ENCODE results near the gene NCCRP1. TPM values are rescaled to one million over a fixed set of nuclear protein-coding genes. Genes with fewer than 3 reads are reported as not detected.

Gene NCCRP1
- polyA plus RNA-seq, 3 donors: 1.3 to 4.5 (median 1.7) TPM

- DNase-seq (ENCODE audit: extremely low read depth in 1 of 11, low read depth in 9 of 11, low spot score in 4 of 11): no peak
Measured at GRCh38 chr19:39160889-39161672, 35.7 kb upstream of the NCCRP1 start.

GRCh38 chr19:39162441-39163043 lies 34.2 kb upstream of the NCCRP1 start:
- no peak for DNase-seq (ENCODE audit: extremely low read depth in 1 of 11, low read depth in 9 of 11, low spot score in 4 of 11)

GRCh38 chr19:39163621-39164020 lies 33.1 kb upstream of the NCCRP1 start:
- DNase-seq (ENCODE audit: extremely low read depth in 1 of 11, low read depth in 9 of 11, low spot score in 4 of 11): no peak

GRCh38 chr19:39164289-39164688 lies 32.5 kb upstream of the NCCRP1 start:
- no peak for DNase-seq (ENCODE audit: extremely low read depth in 1 of 11, low read depth in 9 of 11, low spot score in 4 of 11)

- no peak for DNase-seq (ENCODE audit: extremely low read depth in 1 of 11, low read depth in 9 of 11, low spot score in 4 of 11)
Measured at GRCh38 chr19:39165857-39166256, 30.9 kb upstream of the NCCRP1 start.

GRCh38 chr19:39166571-39167391 lies 30.0 kb upstream of the NCCRP1 start:
- peak in 2 of 11 donors; percentile 41 to 57 for DNase-seq (ENCODE audit: extremely low read depth in 1 of 11, low read depth in 9 of 11, low spot score in 4 of 11)

- DNase-seq (ENCODE audit: extremely low read depth in 1 of 11, low read depth in 9 of 11, low spot score in 4 of 11): peak in 2 of 11 donors; percentile 53 to 55
Measured at GRCh38 chr19:39167461-39168257, 29.1 kb upstream of the NCCRP1 start.

GRCh38 chr19:39168258-39169142 lies 28.3 kb upstream of the NCCRP1 start:
- no peak for DNase-seq (ENCODE audit: extremely low read depth in 1 of 11, low read depth in 9 of 11, low spot score in 4 of 11)

GRCh38 chr19:39169143-39169810 lies 27.5 kb upstream of the NCCRP1 start:
- no peak for DNase-seq (ENCODE audit: extremely low read depth in 1 of 11, low read depth in 9 of 11, low spot score in 4 of 11)

GRCh38 chr19:39170386-39171231 lies 26.2 kb upstream of the NCCRP1 start:
- DNase-seq (ENCODE audit: extremely low read depth in 1 of 11, low read depth in 9 of 11, low spot score in 4 of 11): no peak

- DNase-seq (ENCODE audit: extremely low read depth in 1 of 11, low read depth in 9 of 11, low spot score in 4 of 11): no peak
Measured at GRCh38 chr19:39171479-39172465, 25.0 kb upstream of the NCCRP1 start.

- no peak for DNase-seq (ENCODE audit: extremely low read depth in 1 of 11, low read depth in 9 of 11, low spot score in 4 of 11)
Measured at GRCh38 chr19:39172700-39173501, 23.9 kb upstream of the NCCRP1 start.

- DNase-seq (ENCODE audit: extremely low read depth in 1 of 11, low read depth in 9 of 11, low spot score in 4 of 11): no peak
Measured at GRCh38 chr19:39173502-39173991, 23.2 kb upstream of the NCCRP1 start.

GRCh38 chr19:39174142-39174541 lies 22.6 kb upstream of the NCCRP1 start:
- DNase-seq (ENCODE audit: extremely low read depth in 1 of 11, low read depth in 9 of 11, low spot score in 4 of 11): no peak

Measured in renal cortex interstitium (tissue), 11 donors.